CD4-positive, alpha-beta T cell (primary cell): ENCODE measurements around the gene CTNNA2. TPM values are rescaled to one million over a fixed set of nuclear protein-coding genes. Genes with fewer than 3 reads are reported as not detected.

Source experiments
- ATAC-seq: fragments of 200-7000 bp; cut with Tn5 transposase; one replicate; pipeline ENCODE4 v1.10.0; 2022; ENCODE audit warnings: mild to moderate bottlenecking; ENCODE audit not compliant: poor library complexity
- CTCF ChIA-PET: fragments of 350-600 bp; sonication (Branson Sonifier 250); formaldehyde crosslinking; loops from one replicate; lab custom pipeline; 2021; ENCODE audit warnings: antibody characterized with exemption, inconsistent platforms; lab: Charles Lee
- POLR2A ChIA-PET: fragments of 350-600 bp; sonication (Branson Sonifier 250); formaldehyde crosslinking; loops from one replicate; lab custom pipeline; 2021; ENCODE audit warnings: antibody characterized with exemption, inconsistent platforms; lab: Charles Lee
- DNase-seq, 14 experiments: peaks; one replicate each; pipeline ENCODE4 v3.0.0-alpha.2; 2013 to 2020; ENCODE audit warnings: mixed read lengths in 2 of 14
- H3K27ac ChIP-seq, 2 donors: one replicate each; pipeline versions ENCODE4 v1.5.1 to v1.7.0; 2013; ENCODE audit warnings: low read length in 2 of 2, low read depth in 1 of 2, mild to moderate bottlenecking in 1 of 2
- H3K27me3 ChIP-seq, 2 experiments: 1 replicate in 1 of 2; 2 replicates in 1 of 2; pipeline versions ENCODE4 v1.6.1 to v1.7.0; 2013; ENCODE audit warnings: low read length in 2 of 2, control low read depth in 1 of 2, mild to moderate bottlenecking in 1 of 2, moderate library complexity in 1 of 2; ENCODE audit not compliant: insufficient read depth in 2 of 2, control insufficient read depth in 1 of 2
- H3K36me3 ChIP-seq: one replicate; pipeline ENCODE4 v1.6.1; 2013; ENCODE audit warnings: low read length, control low read depth; ENCODE audit not compliant: insufficient read depth
- H3K4me1 ChIP-seq: one replicate; pipeline ENCODE4 v1.6.1; 2013; ENCODE audit warnings: low read length, control low read depth; ENCODE audit not compliant: insufficient read depth
- H3K4me3 ChIP-seq: one replicate; pipeline ENCODE4 v1.5.1; 2013; ENCODE audit warnings: mild to moderate bottlenecking, low read length, moderate library complexity
- H3K9me3 ChIP-seq, 2 experiments: 1 replicate in 1 of 2; 2 replicates in 1 of 2; pipeline versions ENCODE4 v1.6.1 to v1.7.0; 2013; ENCODE audit warnings: low read length in 2 of 2, mild to moderate bottlenecking in 2 of 2, control low read depth in 1 of 2, moderate library complexity in 1 of 2; ENCODE audit not compliant: control insufficient read depth in 1 of 2, insufficient read depth in 1 of 2
- H3K27ac Mint-ChIP-seq: one replicate; pipeline ENCODE4 v1.8.0; 2020; ENCODE audit warnings: mixed read lengths
- H3K27me3 Mint-ChIP-seq: one replicate; pipeline ENCODE4 v1.8.0; 2021; ENCODE audit warnings: mixed read lengths
- H3K36me3 Mint-ChIP-seq: one replicate; pipeline ENCODE4 v1.8.0; 2021; ENCODE audit warnings: low read depth, mixed read lengths
- H3K4me1 Mint-ChIP-seq: one replicate; pipeline ENCODE4 v1.8.0; 2021; ENCODE audit warnings: low read depth, mixed read lengths
- H3K4me3 Mint-ChIP-seq: one replicate; pipeline ENCODE4 v1.8.0; 2020; ENCODE audit warnings: mild to moderate bottlenecking, mixed read lengths
- H3K9me3 Mint-ChIP-seq: one replicate; pipeline ENCODE4 v1.8.0; 2020; ENCODE audit warnings: mixed read lengths
- CTCF ChIP-seq: fragments of 200-600 bp; IDR thresholded peaks from one replicate; pipeline ENCODE4 v1.8.0; 2022; ENCODE audit warnings: antibody characterized with exemption, mild to moderate bottlenecking
- intact Hi-C, 2 experiments: fragments of 100-400 bp; cut with DNase I in 1 of 2; cut with micrococcal nuclease in 1 of 2; formaldehyde crosslinking; loops; one replicate each; pipeline versions ENCODE4 v1.15.1 to v1.9.0; 2023 to 2025; cut with DNase I, micrococcal nuclease
- total RNA-seq, 174 experiments: library from RNA in 2 of 174; stranded (reverse) in 2 of 174; gene quantifications; one replicate each; pipeline ENCODE4 v1.2.3 and lab custom pipeline; 2021 to 2026

Gene CTNNA2
- total RNA-seq, 2 experiments from 2014 or later: not detected

GRCh38 chr2:79996709-79997108 is 483.9 kb downstream of the CTNNA2 start:
- POLR2A ChIA-PET: no interaction called here
- no peaks in the 10 kb centered on the region for H3K36me3 Mint-ChIP-seq

GRCh38 chr2:80001701-80002101 is 488.9 kb downstream of the CTNNA2 start:
- H3K27ac Mint-ChIP-seq: no peak overlapping the region
- H3K9me3 ChIP-seq: no peaks in the 10 kb centered on the region
- ChIA-PET POLR2A (no interaction called here), CTCF (no interaction called here)
- H3K27me3 Mint-ChIP-seq: no peaks in the 10 kb centered on the region
- H3K27me3 ChIP-seq: no peaks in the 10 kb centered on the region
- no peak overlapping the region for H3K4me3 ChIP-seq
- no peaks in the 10 kb centered on the region for H3K4me1 ChIP-seq
- no peaks in the 10 kb centered on the region for H3K4me1 Mint-ChIP-seq
- DNase-seq (no peak), ATAC-seq (no peak)
- peaks cover 5% of the 10 kb centered on the region for H3K9me3 Mint-ChIP-seq
- no peaks in the 10 kb centered on the region for H3K36me3 ChIP-seq
- H3K27ac ChIP-seq: no peak overlapping the region
- intact Hi-C loops: no loop called here
- no peak overlapping the region for H3K4me3 Mint-ChIP-seq
- no peak for TF ChIP-seq CTCF
- no peaks in the 10 kb centered on the region for H3K36me3 Mint-ChIP-seq

More at GRCh38 chr2:79996709-79997108, 483.9 kb downstream of the CTNNA2 start:
- CTCF ChIA-PET: no interaction called here
- peaks cover 2% of the 10 kb centered on the region for H3K9me3 Mint-ChIP-seq
- Histone ChIP-seq H3K4me1 (no peaks in the 10 kb centered on the region), H3K27ac (no peak overlapping the region), H3K27me3 (no peaks in the 10 kb centered on the region), H3K36me3 (no peaks in the 10 kb centered on the region), H3K9me3 (no peaks in the 10 kb centered on the region), H3K4me3 (no peak overlapping the region)
- no peaks in the 10 kb centered on the region for H3K4me1 Mint-ChIP-seq
- TF ChIP-seq CTCF: no peak
- H3K27me3 Mint-ChIP-seq: no peaks in the 10 kb centered on the region
- DNase-seq (no peak), ATAC-seq (no peak)
- intact Hi-C loops: no loop called here
- no peak overlapping the region for H3K27ac Mint-ChIP-seq
- no peak overlapping the region for H3K4me3 Mint-ChIP-seq

- H3K4me1 ChIP-seq: no peaks in the 10 kb centered on the region
- Mint-ChIP-seq H3K4me1 (no peaks in the 10 kb centered on the region), H3K36me3 (no peaks in the 10 kb centered on the region), H3K27me3 (no peaks in the 10 kb centered on the region), H3K9me3 (peaks cover 5% of the 10 kb centered on the region), H3K4me3 (no peak overlapping the region), H3K27ac (no peak overlapping the region)
- intact Hi-C loops: no loop called here
- CTCF ChIA-PET: no interaction called here
- no peaks in the 10 kb centered on the region for H3K27me3 ChIP-seq
- H3K36me3 ChIP-seq: no peaks in the 10 kb centered on the region
- no peak overlapping the region for H3K4me3 ChIP-seq
- DNase-seq (no peak), ATAC-seq (no peak)
- POLR2A ChIA-PET: no interaction called here
- TF ChIP-seq CTCF: no peak
- H3K9me3 ChIP-seq: no peaks in the 10 kb centered on the region
- no peak overlapping the region for H3K27ac ChIP-seq
These were observed 489.3 kb downstream of the CTNNA2 start for GRCh38 chr2:80002112-80002511.
